ENCODE data around the gene CYP2U1.

Gene CYP2U1

DNA sequence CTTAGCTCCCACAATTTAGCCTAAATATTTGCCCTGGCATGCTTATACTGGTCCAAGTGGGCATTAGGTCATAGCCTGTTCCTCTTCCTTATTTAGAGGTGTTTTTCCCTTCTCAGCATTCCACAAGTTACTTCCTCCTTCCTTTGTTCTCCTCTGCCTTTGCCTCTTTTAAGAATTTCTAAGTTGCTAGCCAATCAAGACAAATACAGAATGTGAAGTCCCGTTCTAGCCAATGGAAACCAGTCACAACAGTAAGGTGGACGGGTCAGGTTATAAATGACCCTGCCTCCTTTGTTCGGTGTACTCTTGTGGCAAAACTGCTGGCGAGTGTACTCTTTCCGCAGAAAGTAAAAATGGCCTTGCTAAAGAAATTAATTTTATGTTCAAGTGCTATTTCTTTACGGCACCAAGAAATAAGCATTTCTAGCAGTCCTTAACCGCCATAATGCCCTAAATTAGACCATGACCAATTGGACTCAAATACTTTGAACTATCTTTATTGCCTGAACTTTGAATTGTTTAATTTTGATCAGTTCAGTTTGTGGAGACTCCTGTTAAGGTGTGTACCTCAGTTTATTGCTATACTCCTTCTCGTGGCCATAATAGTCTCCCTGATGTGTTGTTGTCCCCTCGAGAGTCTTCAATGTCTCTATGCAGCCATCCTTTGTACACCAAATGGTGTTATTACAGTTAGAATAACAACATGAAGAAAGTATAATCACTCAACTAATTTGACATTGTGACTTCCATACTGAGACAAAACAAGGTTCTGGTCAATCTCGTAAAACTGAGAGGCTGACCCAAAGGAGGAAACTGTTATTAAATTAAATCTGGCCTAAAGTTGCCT lies 56.8 kb downstream of the CYP2U1 start:
- no peak for DNase-seq

DNA sequence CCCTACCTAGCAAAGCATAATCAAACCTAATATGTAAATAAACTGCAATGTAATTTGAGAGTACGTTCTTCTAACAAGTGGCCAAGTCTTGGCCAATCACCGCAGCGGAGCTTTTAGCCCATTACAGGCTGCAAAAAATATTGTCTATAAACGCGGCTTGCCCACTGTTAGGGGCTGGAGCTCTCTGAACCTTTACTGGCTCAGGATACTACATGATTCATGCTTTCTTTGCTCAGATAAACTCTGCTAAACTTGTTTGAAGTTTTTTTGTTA lies 57.4 kb downstream of the CYP2U1 start:
- DNase-seq, result no peak

DNA sequence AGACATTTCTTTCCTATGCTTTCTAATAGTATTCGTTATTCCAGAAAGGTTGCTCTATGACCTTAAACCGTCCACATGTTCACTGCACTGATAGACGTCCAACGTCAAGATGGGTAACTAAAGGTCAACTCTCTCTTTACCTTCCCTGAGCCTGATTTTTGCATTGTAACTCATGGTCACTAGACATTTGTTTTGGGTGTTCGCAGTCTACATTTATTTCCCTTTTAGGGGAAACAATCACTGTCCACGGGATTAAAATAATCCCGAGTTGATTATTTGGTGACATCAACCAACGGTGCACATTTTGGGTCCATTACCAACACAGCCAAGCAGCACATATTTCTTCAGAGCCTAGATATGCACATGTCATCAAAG lies 57.8 kb downstream of the CYP2U1 start:
- no peak for DNase-seq

DNA sequence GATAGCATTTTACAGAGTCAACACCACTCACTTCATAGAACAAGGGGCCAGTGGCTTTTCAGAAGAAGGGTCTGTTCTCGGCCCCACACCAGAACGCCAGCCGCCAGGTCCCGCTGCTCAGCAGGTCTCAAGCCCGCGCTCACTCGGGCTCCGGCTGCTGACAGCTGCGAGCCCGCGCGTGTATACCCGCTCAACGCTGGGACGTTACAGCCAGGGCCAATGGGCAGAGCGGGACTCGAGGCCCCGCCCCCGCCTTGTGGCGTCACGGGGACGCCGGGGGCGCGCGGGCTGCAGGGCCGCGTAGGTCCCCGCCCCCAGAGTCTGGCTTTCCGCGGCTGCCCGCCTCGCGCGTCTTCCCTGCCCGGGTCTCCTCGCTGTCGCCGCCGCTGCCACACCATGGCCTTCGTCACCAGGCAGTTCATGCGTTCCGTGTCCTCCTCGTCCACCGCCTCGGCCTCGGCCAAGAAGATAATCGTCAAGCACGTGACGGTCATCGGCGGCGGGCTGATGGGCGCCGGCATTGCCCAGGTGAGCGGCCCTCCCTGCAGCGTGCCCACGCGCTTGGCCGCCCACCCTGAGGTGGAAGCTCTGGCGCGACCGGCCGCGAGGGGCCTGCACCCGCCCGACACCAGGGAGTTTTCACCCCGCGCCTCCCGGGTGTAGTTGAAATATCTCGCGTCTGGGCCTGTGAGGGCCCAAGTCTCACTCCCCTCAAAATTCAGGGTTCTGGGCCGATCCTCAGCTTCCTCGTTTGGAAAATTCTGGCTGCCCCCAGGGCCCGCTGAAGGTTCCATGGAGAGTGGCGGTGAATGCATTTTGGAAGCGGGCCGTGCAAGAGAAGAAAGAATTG lies 58.4 kb downstream of the CYP2U1 start, which contains the start of gene HADH:
Gene HADH (plus strand): TSS at position 353 of the 850 bp plus-strand sequence. CDS start 44 bp downstream, at position 397.
- DNase-seq, result peak; percentile 95

DNA sequence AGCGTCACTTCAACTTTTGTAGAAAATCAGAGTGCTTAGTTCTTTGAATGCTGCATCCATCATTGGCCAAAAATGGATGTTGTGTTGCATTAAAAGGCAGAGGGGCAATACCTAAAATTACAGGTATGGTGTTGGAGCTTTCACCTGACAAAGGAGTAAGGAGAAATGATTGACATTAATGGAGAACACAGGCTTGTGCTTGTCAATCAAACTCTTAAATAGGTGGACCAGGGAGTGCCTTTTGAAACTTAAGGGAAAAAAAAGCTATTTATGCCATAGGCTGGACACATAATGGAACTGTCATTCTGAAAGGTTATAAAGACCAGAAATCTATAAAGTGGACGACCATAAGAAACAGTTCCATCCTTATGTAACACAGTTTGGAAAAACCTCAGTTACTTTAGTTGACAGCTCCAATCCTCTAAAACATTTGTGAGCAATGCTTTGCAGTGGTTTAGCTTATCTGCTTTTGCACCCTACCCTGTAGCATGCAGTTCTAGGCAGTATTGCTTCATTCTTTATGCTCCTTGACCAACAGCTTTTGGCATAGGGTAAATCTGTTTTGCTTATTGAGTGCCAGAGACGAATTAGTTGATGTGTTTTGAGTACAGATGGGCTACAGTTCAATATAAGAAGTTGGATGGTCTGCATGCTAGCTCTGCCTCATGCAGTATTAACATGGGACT lies 60.7 kb downstream of the CYP2U1 start:
- DNase-seq, result no peak

DNA sequence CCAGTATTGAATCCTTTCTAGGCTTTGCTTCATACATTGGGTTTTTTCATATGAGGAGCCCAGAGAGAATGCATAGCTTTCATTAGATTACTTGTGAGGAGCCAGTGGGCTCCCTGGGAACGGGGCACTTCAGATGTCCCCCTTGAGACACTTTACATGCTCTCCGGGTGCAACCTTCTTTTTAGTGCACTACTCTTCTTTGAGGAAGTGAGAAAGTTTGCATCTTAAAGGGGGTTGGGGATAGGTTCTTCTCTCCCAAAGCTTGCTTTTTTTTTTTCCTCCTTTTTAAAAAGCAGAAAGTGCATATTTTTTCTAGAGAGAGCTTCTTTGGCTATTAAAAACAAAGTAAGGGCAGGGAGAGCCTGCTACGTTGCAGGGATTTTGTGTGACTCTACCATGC lies 62.6 kb downstream of the CYP2U1 start:
- no peak for DNase-seq

DNA sequence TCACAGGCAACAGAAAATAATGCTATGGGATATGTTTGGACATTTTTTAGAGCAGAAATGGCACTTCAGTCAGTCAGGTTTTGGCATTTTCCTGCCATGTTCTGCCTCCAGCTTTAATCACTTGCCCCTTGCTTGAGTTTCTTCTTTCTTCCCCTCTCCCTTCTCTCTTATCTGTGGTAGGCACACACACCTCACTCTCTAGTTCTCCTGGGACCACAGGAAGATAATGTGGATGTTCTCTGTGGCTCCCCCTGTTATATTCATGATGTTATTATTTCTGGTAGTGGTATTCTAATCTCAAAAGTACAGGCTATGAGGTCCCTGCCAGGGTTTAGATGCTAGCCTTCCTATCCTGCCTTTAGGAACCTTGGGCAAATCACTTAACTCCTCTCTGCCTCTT lies 63.5 kb downstream of the CYP2U1 start:
- DNase-seq, result no peak

DNA sequence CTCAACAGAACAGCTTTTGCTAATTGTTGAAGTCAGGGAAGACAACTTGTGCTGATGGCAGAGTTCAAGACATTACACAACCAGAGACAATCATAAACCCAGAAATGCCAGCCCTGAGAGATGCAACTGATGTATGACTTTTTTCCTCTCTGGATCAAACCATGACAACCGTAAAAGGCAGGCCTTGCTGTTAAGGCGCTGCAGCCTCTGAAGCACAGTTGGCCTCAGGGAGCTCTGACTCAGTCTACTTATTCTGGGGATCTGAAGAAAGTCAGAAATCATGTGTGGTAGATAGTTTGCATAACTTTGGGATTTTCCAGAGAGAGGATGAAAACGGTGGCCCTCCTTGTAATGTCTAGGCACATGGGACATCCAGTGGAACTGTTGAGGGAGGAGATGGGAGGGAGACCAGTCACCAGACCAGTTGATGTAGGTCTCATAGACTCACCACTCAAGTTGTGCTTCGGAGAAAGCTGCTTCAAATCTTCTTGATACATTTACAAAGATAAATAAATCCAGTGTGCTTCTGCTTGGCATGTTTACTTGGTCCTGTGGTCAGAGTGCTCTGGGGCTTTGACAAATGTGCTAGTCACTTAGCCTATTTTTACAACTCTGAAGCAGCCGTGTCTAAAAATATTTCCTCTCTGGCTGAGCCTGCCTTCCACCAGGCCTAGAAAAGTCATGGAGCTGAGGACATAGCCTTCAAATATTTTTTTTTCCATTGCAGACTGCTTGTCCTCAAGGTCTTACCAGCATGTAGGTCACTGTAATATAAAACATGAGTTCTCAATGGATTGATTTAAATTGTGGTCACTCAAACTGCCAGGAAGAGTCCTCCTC lies 65.8 kb downstream of the CYP2U1 start:
- DNase-seq, result no peak

DNA sequence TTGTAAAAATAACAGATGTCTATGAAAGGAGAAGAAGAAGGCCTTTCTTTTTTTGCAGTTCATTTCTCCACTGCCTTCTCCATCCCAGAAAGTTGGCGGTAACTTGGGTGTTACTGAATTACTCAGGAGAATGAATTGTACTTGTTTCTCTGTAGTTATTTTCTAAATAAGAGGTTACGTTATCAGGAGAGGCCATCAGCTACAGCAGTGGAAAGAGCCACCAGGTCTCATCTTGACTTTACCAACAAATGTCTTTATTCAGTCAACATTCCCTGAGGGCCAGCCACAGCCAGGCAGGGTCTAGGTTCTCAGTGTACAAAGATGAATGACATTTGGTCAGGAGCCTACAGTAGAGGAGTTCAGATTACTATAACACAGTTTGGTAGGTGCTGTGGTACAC lies 66.4 kb downstream of the CYP2U1 start:
- DNase-seq, result no peak

DNA sequence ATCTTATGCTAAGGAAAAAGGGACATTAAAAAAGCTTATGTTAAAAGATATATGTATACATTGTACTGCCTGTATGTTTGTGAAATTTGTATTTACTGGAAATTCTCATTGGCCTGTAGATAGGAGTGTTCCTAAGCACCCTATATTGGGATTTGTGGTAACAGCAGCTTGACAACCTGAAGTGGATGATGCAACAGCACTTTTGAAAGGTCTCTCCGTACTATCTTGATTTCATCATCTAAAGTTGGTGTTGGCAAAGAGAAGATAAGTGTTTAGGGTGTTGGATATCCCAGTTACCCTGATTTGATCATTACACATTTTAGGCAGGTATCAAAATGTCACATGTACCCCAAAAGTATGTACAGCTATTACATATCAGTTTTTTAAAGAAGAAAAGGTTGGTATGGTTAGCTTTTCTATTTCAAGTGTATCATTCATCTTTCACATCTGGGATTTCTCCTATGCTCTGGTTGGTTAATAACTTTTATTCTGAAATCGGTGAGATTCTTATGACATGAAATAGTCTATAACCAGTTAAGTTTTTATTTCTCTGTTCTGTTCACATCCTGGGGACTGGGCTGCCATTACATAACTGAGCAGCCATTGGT lies 68.7 kb downstream of the CYP2U1 start:
- no peak for DNase-seq

DNA sequence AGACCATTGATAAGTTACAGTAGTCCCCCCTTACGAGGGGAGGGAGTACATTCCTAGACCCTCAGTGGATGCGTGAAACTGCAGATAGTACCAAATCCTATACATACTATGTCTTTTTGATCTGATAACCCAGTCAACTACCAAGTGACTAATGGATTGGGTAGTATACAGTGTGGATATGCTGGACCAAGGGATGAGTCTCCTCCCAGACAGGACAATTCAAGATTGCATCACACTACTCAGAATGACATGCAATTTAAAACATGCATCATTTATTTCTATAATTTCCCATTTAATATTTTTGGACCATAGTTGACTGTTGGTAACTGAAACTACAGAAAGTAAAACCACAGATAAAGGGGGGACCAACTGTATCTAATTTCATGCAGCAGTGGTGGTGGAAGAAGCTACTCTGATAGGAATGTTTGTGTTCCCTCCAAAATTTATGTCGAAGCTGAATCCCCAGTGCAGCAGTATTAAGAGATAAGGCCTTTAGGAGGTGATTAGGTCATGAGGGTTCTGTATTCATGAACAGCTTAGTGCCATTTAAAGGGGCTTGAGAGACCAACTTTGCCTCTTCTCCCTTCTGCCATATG lies 70.3 kb downstream of the CYP2U1 start:
- no peak for DNase-seq

Measured in activated CD8-positive, alpha-beta memory T cell treated with anti-CD3 and anti-CD28 coated beads for 24 hours (primary cell).